HG03565 (cell line): Measurements from ENCODE around the gene GRM8.
"Not testable (repeated sequence)": the region's sequence is repeated elsewhere in the genome, so short reads cannot be mapped to it uniquely, and the experiment has no call there.

Source experiments
- ATAC-seq: cut with Tn5 transposase; IDR thresholded peaks from one replicate; pipeline ENCODE4 v1.9.1; 2021; ENCODE audit warnings: mild to moderate bottlenecking, moderate library complexity; ENCODE audit not compliant: unreplicated experiment

The GRM8 gene

GRCh38 chr7:126937171-126937570 lies 315.6 kb downstream of the GRM8 start:
- no peak for ATAC-seq

DNA sequence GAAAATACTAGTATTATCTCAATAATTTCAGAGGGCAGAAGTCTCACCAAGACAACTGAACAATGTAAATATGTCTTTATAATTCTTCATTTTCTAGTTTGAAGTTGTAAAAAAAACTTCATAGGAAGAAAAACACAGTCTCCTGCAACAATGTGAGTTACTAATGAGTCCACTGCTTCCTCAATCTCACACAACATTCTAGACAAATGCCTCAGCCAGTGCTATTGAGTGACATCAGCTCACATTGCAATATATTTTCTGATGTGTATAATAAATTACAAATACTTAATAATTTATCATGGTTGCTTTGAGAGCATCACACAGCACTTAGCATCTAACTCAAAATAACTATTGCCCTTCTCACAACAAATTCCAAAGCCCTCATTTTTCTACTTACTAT lies 321.2 kb downstream of the GRM8 start:
- no peak for ATAC-seq

- no peak for ATAC-seq
Observed at GRCh38 chr7:126930166-126930565, 322.6 kb downstream of the GRM8 start.

DNA sequence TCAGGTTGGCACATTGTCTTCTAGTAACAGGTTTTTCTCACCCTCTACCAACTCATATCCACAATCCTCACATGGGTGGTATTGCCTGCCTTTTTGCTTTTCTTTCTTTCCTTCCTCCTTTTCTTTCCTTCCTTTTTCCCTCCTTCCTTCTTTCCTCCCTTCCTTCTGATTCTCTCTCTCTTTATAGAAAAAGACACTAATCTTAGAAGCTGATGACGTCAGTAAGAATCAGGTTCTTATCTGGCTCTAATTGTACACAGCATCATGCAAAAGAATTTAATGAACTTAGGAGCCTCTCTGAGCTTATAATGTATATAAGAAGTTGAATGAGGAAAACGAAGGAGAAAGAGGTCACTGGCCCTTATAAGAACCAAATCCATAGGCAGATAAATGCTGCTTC lies 328.3 kb downstream of the GRM8 start:
- no peak for ATAC-seq

DNA sequence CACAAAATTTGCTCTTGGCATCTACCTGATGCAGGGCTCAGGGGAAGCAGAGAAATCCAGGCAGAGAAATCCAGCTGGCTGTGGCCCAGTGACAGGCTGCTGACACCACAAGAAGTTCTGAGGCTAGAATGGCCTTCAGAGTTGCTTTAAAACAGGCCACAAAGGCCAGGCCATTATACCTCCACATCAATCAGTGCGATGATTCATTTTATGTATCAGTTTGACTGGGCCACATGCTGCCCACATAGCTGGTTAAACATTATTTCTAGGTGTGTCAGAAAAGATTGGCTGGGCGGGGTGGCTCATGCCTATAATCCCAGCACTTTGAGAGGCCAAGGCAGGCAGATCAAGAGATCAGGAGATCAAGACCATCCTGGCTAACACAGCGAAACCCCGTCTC lies 341.1 kb downstream of the GRM8 start:
- not testable (repeated sequence) for ATAC-seq

DNA sequence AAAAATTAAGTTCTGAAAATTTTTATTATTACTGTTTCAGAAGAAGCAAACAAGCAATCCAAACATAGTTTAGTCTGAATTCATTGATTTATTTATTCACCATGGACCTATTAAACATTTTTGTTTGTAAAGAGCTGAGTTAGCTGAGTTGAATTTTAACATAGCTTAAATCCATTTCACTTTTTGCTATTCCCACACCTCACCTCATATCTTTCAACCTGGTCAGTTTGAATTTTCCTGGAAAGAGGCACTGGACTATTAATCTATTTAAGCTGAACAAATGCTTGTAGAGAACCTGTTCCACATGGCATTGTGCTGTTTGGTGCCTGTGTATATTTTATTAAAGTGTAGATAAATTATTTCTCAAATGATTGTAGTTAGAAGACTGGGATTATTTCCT lies 344.2 kb downstream of the GRM8 start:
- not testable (repeated sequence) for ATAC-seq

DNA sequence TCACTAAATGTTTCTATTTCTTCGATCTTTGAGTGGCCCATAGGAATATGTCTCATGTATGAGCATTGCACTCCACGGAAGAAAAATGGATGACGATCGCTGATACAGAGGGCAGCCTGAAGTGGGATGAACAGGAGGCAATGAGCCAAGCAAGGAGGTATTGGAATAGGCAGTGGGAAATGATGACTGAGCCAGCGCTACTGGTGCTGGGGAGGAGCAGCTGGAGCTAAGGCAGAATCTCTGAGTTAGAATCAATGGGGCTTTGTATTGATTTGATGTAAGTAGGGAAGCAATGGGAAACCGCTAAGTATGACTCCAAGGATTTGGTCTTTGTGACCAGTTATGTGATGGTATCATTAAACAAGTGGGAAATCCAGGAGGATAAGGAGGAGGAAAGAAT lies 345.1 kb downstream of the GRM8 start:
- ATAC-seq = not testable (repeated sequence)

GRCh38 chr7:126905255-126905654 lies 347.5 kb downstream of the GRM8 start:
- ATAC-seq = not testable (repeated sequence)

DNA sequence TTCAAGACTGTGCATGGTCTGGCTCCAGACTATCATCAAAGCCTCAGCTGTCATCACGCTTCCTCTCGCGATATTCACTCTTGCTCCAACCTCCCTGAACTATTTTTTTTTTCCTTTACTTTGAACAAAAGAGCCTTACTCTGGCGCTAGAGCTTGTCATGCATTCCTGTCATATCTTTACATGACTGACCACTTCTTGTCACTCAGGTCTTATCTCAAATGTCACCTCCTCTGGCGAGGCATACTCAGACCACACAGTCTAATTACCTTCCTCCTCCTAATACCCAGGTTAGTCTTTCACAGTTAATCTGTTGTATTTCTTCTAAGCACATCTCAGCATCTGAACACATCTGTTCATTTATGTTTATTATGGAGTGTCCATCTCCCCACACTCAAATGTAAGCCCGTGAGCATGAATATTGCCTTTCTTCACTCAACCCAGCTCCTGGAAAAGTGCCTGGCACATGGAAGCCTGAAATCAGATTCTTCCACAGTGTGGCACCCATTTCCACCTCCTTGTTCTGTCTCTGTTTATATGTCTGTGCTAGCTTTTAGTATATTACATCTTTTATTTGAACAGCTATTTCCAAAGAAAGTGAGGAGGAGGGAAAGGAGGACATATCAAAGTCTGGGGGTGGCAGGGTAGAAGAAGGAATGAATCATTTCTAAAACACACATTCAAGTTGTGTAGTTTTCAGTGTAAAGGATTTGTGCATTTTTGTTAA lies 351.5 kb downstream of the GRM8 start:
- ATAC-seq = not testable (repeated sequence)

GRCh38 chr7:126887980-126888379 lies 364.8 kb downstream of the GRM8 start:
- not testable (repeated sequence) for ATAC-seq

- not testable (repeated sequence) for ATAC-seq
Observed at GRCh38 chr7:126887560-126887959, 365.2 kb downstream of the GRM8 start.

DNA sequence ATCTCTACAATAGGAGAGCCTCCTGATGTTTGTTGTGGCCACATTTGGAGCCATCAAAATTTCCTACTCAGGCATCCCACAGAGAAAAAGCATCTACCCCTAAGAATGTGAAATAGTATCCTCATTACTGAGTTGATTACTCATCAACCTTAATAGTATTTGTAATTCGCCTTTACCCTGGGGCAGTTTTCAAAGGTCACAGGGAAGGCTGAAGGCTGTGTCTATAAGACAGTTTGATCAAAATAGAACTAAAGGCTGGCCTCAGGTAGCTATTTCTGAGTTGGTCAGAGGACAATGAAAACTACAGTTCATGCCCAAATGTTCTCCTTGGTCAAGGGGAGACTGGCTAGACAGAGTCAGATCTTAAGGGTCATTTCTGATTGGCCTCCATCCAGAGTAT lies 370.0 kb downstream of the GRM8 start:
- ATAC-seq = not testable (repeated sequence)

- ATAC-seq = not testable (repeated sequence)
Observed at GRCh38 chr7:126881908-126882307, 370.8 kb downstream of the GRM8 start.

- ATAC-seq = no peak
Observed at GRCh38 chr7:126881315-126881714, 371.4 kb downstream of the GRM8 start.

GRCh38 chr7:126876536-126876935 lies 376.2 kb downstream of the GRM8 start:
- ATAC-seq = not testable (repeated sequence)

- ATAC-seq = peak; percentile 78
Observed at GRCh38 chr7:126856691-126857291, 395.9 kb downstream of the GRM8 start.

- no peak for ATAC-seq
Observed at GRCh38 chr7:126845331-126845730, 407.4 kb downstream of the GRM8 start.

GRCh38 chr7:126843883-126844282 lies 408.9 kb downstream of the GRM8 start:
- no peak for ATAC-seq

- ATAC-seq = no peak
Observed at GRCh38 chr7:126843336-126843735, 409.4 kb downstream of the GRM8 start.

- ATAC-seq = no peak
Observed at GRCh38 chr7:126842451-126842850, 410.3 kb downstream of the GRM8 start.

- ATAC-seq = no peak
Observed at GRCh38 chr7:126840869-126841268, 411.9 kb downstream of the GRM8 start.

DNA sequence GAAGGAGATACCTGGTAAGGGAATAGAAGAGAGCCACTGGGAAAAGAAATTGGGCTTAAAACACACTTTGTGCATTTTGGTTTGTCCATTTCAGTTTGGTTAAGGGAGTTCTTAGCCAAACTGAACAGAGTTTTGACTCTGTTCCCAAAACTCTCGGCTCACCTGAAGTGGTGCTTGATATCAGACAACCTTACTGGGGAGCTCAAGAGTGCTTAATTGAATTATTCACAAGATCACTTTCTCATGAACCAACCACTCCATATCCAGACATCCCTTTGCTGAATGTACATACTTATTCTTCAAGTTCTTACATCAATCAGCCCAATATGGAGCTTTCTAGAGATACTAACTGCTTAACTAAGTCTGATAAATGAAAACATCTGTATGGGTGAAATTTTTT lies 413.1 kb downstream of the GRM8 start:
- ATAC-seq = no peak

DNA sequence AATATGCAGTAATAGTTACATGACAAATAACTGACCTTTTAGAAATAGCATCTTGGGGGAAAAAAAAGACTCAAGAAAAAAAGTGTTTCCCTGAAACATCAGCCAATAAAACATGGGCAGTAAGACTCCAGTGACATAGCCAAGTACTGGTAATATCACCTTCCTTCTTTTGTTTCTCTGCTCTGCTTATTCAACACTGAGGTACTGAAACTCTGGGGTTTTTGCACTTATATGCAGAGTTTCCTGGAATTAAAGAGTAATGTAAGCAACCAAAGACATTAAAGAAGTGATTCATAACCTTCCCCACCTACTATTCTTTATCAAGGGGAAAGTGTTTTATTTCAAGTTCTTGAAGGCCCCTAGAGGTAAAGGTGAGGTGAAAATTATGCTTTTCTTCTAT lies 414.5 kb downstream of the GRM8 start:
- no peak for ATAC-seq
